K562 treated with DMSO at 1 percent for 12 hours (cell line): Measurements from ENCODE around the gene MEI1. TPM values are rescaled to one million over a fixed set of nuclear protein-coding genes. Genes with fewer than 3 reads are reported as not detected.

Experiments
- total RNA-seq: library from RNA; unstranded; fragments of 300-600 nt; gene quantifications from 2 replicates; pipeline ENCODE4 v1.2.3, GENCODE V29; 2022; ENCODE audit not compliant: insufficient read depth

Gene MEI1
- total RNA-seq, result 0.81 TPM in 1 of 2 replicates, not detected in the other

DNA sequence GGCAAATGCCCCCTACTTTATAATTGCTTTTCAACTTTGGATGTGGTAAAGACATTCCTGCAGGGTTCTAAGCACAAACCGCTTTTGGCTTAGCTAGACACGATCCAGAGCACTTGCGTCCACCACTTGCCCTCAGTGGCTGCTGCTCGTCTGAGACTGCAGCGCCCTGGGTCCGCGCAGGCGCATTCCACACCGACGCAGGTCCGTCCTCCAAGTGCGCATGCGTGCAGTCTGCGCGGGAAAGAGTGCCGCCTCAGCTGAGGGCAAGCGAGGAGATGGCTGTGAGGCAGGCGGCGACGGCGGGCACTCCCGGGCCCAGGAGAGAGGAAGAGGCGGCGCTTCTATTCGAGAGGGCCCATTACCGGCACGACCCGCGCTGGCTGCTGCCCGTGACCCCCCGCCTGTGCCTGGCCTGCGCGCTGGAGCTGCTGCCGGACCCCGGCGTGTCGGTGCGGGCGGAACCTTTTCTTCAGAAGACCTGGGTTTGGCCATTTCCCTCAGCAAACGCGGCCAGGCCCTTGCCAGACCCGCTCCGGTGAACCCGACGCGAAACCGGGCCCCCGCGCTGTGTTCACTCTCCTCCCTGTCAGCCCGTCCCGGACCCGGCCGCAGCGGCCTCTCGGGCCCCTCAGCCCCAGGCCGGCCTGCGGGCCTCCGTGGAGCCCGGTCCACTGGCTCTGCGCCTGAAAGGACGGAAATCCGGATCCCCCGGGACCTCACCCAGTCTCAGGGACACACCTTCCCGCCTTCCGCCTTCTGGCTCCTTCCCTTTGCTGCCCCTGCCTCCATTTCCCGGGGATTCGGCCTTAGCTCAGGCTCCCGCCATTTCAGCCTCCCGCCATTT lies at the start of gene MEI1:
MEI1 (plus strand) TSS at position 240 of the 844 bp plus-strand sequence; CDS start at position 276, 36 bp downstream.

DNA sequence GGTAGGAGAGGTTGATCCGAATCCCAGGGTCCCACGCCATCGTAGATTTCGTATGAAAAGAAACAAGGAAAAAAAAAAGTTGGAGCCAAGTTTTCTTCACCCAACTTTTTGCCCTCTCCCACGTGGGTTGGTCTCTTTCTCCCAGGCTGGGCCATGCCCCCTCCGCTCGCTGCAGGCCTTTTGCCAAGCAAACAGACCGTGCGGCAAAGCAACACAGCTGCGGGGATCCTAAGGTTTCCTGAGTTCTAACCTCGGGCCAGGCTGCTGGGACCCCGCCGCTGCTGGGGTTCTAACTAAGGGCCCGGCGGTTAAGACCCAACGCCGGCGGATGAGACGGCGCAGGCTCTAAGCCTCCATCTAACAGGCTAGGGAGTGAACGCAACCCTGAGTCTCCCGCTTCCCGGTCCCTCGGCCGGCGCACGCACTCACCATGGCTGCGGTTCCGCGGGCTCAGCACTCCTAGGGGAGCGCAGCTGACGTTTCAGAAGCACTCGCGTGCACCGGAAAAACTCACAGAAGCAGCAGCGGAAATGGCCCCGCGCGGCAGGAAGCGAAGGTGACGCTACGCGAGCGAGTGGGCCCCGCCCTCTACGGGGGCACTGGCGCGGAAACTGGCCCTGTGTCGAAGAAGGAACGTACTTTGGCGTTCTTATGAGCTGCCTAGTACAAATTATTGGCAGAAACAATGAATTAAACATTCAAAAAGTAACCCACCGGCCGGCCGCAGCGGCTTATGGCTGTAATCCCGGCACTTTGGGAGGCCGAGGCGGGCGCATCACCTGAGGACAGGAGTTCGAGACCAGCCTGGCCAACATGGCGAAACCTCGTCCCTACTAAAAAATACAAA lies 10.7 kb upstream of the MEI1 start, which contains the start of gene SNU13:
SNU13 (minus strand) TSS at position 503 of the 847 bp plus-strand sequence; CDS start at position 432, 71 bp downstream.

GRCh38 chr22:41800348-41801146 lies 101.2 kb downstream of the MEI1 start, which contains the start of gene CCDC134:
Gene CCDC134, plus strand, starts transcription at chr22:41800679. Its CDS starts 8,212 bp downstream, at chr22:41808891.

GRCh38 chr22:41832553-41833368 lies 133.5 kb downstream of the MEI1 start, which contains the start of gene SREBF2:
Gene SREBF2, plus strand, starts transcription at chr22:41833105. Its CDS starts 166 bp downstream, at chr22:41833271.

Other genes starting within 250 kb of the MEI1 start
- 37.8 and 46.8 TPM in 2 replicates for gene PHF5A, start 230.8 kb upstream of the MEI1 start, total RNA-seq
- 61.7 and 100 TPM in 2 replicates for gene ACO2, start 230.4 kb upstream of the MEI1 start, total RNA-seq
- gene POLR3H, start 155.0 kb upstream of the MEI1 start, total RNA-seq, result 13.9 and 15.3 TPM in 2 replicates
- gene CSDC2, start 138.5 kb upstream of the MEI1 start, total RNA-seq, result not detected in 2 replicates
- gene PMM1, start 109.7 kb upstream of the MEI1 start, total RNA-seq, result 53.2 and 68.0 TPM in 2 replicates
- gene DESI1, start 78.5 kb upstream of the MEI1 start, total RNA-seq, result 11.9 and 22.8 TPM in 2 replicates
- gene XRCC6, start 78.2 kb upstream of the MEI1 start, total RNA-seq, result 231 and 282 TPM in 2 replicates
- gene SNU13, start 10.6 kb upstream of the MEI1 start, total RNA-seq, result 98.9 and 105 TPM in 2 replicates
- gene CCDC134, start 101.2 kb downstream of the MEI1 start, total RNA-seq, result 5.1 TPM in 1 of 2 replicates, not detected in the other
- 44.6 and 89.9 TPM in 2 replicates for gene SREBF2, start 133.6 kb downstream of the MEI1 start, total RNA-seq
- gene SHISA8, start 215.6 kb downstream of the MEI1 start, total RNA-seq, result 1.3 and 1.4 TPM in 2 replicates
- 0.39 and 1.6 TPM in 2 replicates for gene TNFRSF13C, start 227.3 kb downstream of the MEI1 start, total RNA-seq
- gene CENPM, start 247.6 kb downstream of the MEI1 start, total RNA-seq, result 32.4 and 40.9 TPM in 2 replicates